Esophagus (tissue), 2 donors: ENCODE measurements around the gene STX8. TPM values are rescaled to one million over a fixed set of nuclear protein-coding genes. Genes with fewer than 3 reads are reported as not detected.
A peak's percentile ranks its signal among the peaks of the same experiment; 100 is the strongest.

Source experiments
- H3K27ac ChIP-seq, 2 donors: one replicate each; pipeline ENCODE4 v1.5.1; 2013; ENCODE audit warnings: low read depth in 2 of 2, mild to moderate bottlenecking in 2 of 2, inconsistent platforms in 1 of 2, low read length in 1 of 2, moderate library complexity in 1 of 2
- H3K27me3 ChIP-seq, 2 donors: one replicate each; pipeline ENCODE4 v1.6.1; 2013; ENCODE audit warnings: low read length in 2 of 2, control low read depth in 1 of 2, mild to moderate bottlenecking in 1 of 2; ENCODE audit not compliant: insufficient read depth in 2 of 2, control insufficient read depth in 1 of 2
- H3K36me3 ChIP-seq, 2 donors: one replicate each; pipeline ENCODE4 v1.6.1; 2013; ENCODE audit warnings: low read length in 1 of 2; ENCODE audit not compliant: control insufficient read depth in 2 of 2, insufficient read depth in 2 of 2
- H3K4me1 ChIP-seq, 2 donors: one replicate each; pipeline ENCODE4 v1.6.1; 2013; ENCODE audit warnings: low read length in 1 of 2; ENCODE audit not compliant: control insufficient read depth in 2 of 2, insufficient read depth in 2 of 2
- H3K4me3 ChIP-seq, 2 donors: one replicate each; pipeline ENCODE4 v1.5.1; 2013; ENCODE audit warnings: low read length in 2 of 2, mild to moderate bottlenecking in 2 of 2, low read depth in 1 of 2, moderate library complexity in 1 of 2
- H3K9me3 ChIP-seq, 2 donors: one replicate each; pipeline ENCODE4 v1.6.1; 2013; ENCODE audit warnings: mild to moderate bottlenecking in 2 of 2, low read depth in 1 of 2, low read length in 1 of 2, moderate library complexity in 1 of 2; ENCODE audit not compliant: control insufficient read depth in 2 of 2, insufficient read depth in 1 of 2
- WGBS, 2 donors: extraction: QIAGEN DNeasy Blood & Tissue Kit; methylation state at CpG; one replicate each; pipeline ENCODE4 v1.1.7; 2013; 5-methylcytosine and 5-hydroxymethylcytosine counted together
- polyA plus RNA-seq, 2 donors: library from polyadenylated mRNA; stranded (reverse); fragments of 200-250 nt; gene quantifications; one replicate each; pipeline ENCODE4 v1.2.3, GENCODE V29; 2013
- donor health status: healthy with polysubstance abuse.
- donor health status: Bipolar disorder and iron deficiency.

STX8 gene
- polyA plus RNA-seq, 2 donors, result 37.0 to 44.8 TPM

DNA sequence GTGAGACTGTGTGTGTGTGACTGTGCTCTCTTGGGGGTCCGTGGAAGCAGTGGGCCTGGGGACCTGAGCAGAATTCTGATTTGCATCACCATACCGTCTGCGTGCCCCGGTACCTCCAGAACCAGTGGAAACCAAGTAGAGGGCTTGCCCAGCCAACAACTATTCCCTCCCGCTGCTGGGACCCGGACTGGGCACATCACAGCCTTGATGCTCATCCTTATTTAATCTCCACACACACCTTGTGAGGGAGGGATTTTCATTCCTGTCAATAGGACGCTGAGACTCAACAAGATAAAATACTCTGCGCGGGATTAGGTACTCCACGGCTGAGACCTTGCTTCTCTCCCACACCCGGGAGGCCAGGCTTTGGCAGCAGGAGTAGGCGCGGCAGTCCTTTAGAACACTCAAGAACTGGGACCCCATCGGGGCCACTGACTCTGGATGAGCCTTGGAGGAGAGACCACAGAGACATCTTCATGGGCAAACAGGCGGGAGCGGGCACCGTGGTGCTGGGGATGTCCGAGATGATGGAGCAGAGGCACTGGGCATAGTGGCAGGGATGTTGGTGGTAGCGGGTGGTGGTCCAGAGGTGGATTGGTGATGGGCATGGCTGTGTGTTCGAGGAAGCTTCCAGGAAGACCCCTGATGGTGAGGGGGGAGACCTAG, 346.3 kb downstream of the STX8 start:
- WGBS, 2 donors, result 88 to 95% methylated on average over 20 of the region's 20 CpGs
- Histone ChIP-seq H3K27me3 (no peaks in the 10 kb centered on the region), H3K36me3 (peaks cover 0 to 9% of the 10 kb centered on the region in 2 donors), H3K9me3 (peaks cover 0 to 4% of the 10 kb centered on the region in 2 donors), H3K4me3 (no peak overlapping the region), H3K4me1 (peaks cover 0 to 30% of the 10 kb centered on the region in 2 donors), H3K27ac (peak overlapping the region in 1 of 2 donors; percentile 71)

DNA sequence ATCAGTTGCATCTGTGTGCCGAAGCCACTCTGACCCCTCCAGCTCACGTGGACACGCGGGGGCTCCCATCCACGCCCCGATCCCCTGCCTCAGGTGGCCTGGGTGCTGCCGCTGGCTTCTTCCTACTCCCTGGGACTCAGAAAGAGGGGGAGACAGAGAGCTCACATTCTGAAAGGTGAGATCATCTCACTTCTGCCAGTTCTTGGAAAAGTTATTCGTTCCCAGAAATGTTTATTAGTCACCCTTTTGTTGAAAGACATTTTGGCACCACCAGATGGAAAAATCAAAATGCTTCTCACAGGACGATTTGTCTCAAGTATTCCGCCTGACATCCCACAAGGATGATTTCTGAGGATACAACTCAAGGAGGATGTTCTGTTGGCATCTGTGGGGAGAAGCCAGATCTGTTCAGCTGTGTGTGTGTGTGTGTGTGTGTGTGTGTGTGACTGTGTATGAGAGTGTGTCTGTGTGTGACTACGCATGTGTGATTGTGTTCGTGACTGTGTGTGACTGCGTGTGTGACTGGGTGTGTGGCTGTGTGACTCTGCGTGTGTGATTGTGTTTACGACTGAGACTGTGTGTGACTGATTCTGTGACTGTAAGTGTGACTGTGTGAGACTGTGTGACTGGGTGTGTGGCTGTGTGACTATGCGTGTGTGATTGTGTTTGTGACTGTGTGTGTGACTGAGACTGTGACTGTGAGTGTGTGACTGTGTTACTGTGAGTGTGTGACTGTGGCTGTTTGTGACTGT, 347.0 kb downstream of the STX8 start:
- WGBS, 2 donors, result 38 to 44% methylated on average over 16 of the region's 16 CpGs
- peaks cover 0 to 30% of the 10 kb centered on the region in 2 donors for H3K4me1 ChIP-seq
- H3K27me3 ChIP-seq, result no peaks in the 10 kb centered on the region
- peaks cover 0 to 4% of the 10 kb centered on the region in 2 donors for H3K9me3 ChIP-seq
- H3K4me3 ChIP-seq, result no peak overlapping the region
- peak overlapping the region; percentile 47 to 88 for H3K27ac ChIP-seq
- H3K36me3 ChIP-seq, result peaks cover 0 to 8% of the 10 kb centered on the region in 2 donors

DNA sequence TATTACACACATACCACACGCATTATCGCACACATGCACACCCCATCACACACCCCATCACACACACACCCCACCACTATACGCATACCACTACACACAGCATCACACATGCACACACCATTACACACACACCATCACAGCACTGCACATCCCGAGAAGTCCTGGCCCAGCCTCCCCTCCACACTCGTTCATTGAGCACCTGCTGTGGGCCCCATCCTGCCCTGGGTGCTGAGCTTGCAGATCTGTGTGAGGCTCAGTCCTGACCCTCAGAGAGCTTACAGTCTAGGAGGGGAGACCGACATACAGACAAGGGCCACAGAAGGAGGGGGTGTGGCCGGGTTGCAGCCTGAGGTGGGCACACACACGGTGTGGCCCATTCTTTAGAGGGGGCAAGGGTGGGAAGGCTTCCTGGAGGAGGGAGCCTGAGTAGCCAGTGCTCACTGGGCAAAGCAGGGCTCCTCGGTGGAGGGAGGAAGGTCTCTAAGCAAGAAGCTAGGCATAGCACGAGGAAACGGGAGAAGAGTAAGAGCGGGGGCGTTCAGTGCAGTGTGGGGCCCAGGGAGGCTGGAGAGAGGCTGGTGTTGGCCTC, 347.7 kb downstream of the STX8 start:
- Histone ChIP-seq H3K4me3 (no peak overlapping the region), H3K27me3 (no peaks in the 10 kb centered on the region), H3K27ac (peak overlapping the region; percentile 47 to 88), H3K9me3 (peaks cover 0 to 4% of the 10 kb centered on the region in 2 donors), H3K4me1 (peaks cover 0 to 30% of the 10 kb centered on the region in 2 donors), H3K36me3 (peaks cover 0 to 9% of the 10 kb centered on the region in 2 donors)
- WGBS, 2 donors, result 72 to 73% methylated on average over 13 of the region's 13 CpGs

DNA sequence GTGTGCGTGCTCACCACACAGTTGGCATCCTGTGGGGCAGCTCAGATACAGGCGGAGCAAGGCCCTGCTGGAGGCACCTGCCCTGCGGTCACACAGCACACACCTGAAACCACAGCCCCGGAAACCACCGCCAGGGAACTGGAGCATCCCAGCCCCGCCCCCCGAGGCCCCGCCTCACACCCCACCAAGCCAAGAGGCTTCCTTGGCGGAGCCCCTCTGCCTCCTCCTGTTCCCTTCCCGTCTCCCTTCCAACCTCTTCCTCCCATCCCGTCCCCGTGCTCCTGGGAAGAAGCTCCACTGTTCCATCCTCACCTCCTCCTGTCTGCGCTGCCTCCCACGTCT, 348.9 kb downstream of the STX8 start:
- no peak overlapping the region for H3K4me3 ChIP-seq
- peak overlapping the region in 1 of 2 donors; percentile 23 for H3K27ac ChIP-seq
- peaks cover 0 to 4% of the 10 kb centered on the region in 2 donors for H3K9me3 ChIP-seq
- WGBS, 2 donors, result 50 to 68% methylated on average over 12 to 14 of the region's 14 CpGs
- peaks cover 0 to 30% of the 10 kb centered on the region in 2 donors for H3K4me1 ChIP-seq
- no peaks in the 10 kb centered on the region for H3K27me3 ChIP-seq
- H3K36me3 ChIP-seq, result peaks cover 0 to 9% of the 10 kb centered on the region in 2 donors

DNA sequence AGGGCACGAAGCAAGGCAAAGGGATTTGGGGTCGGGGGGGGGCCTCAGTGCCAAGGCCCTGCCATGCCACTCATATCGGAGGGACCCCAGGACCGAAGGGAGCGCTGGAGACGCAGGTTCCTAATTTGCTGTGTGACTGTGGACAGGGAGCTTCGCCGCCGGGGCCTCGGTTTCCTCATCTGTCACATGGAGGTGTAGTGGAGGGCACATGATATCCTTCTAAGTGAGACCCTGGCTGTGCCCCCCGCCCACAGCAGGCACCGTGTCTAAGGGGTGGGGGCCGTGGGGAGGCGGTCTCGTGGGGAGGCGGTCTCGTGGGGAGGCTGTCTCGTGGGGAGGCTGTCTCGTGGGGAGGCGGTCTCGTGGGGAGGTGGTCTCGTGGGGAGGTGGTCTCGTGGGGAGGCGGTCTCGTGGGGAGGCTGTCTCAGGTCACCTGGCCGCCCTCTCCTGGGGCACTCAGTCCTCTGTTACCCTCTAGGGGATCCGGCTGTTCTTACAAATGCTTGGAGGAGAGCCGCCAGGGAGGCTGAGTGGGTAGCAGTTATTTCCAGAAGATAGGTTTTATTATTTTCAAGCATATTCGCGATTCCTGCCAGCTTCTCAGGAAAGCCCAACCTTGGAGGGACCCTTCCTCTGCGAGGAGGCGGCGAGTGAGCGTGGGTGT, 349.4 kb downstream of the STX8 start:
- peaks cover 0 to 30% of the 10 kb centered on the region in 2 donors for H3K4me1 ChIP-seq
- H3K36me3 ChIP-seq, result peaks cover 0 to 9% of the 10 kb centered on the region in 2 donors
- WGBS, 2 donors, result 76 to 80% methylated on average over 33 to 34 of the region's 34 CpGs
- no peaks in the 10 kb centered on the region for H3K27me3 ChIP-seq
- no peak overlapping the region for H3K4me3 ChIP-seq
- peak overlapping the region in 1 of 2 donors; percentile 17 for H3K27ac ChIP-seq
- peaks cover 0 to 4% of the 10 kb centered on the region in 2 donors for H3K9me3 ChIP-seq

DNA sequence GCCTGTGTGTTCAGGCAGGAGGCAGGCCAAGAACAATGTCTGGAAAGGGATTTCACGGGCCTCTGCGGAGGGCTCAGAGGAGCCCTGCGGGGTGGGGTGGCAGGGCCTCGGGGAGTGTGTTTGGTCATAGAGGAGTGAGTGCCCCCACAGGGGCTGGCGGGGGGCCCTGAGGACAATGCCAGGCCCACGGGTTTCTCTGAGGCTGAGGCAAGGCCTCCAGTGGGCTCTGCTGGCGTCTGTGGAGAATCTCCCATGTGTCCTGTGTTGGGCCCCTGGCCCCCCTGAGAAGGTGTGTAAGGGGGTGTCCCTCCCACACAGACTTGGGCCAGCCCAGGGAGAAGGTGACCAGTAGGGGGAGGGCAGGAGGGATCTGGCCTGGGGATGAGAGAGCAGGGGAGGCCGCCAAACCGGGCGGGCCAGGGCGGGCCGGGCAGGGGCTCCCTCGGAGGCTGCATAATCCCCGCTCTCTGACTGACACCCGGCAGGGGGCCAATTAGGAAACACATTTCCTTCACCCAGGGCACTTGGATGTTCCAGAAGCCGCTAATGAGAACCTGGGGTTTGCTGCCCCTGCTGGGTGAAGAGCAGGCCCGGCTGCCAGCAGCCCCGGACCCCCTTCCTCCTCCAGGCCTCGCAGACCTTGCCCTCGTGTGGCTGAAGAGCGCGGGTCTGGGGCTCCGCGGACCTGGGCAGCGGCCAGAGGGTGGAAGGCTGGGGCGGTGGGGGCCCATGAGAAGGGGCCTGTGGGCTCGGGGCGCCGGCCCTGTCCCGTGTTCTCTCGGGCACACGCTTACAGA, 350.1 kb downstream of the STX8 start:
- peaks cover 0 to 4% of the 10 kb centered on the region in 2 donors for H3K9me3 ChIP-seq
- no peak overlapping the region for H3K4me3 ChIP-seq
- H3K36me3 ChIP-seq, result peaks cover 0 to 9% of the 10 kb centered on the region in 2 donors
- WGBS, 2 donors, result 70 to 73% methylated on average over 28 to 32 of the region's 32 CpGs
- H3K27ac ChIP-seq, result peak overlapping the region in 1 of 2 donors; percentile 47
- H3K27me3 ChIP-seq, result no peaks in the 10 kb centered on the region
- peaks cover 0 to 30% of the 10 kb centered on the region in 2 donors for H3K4me1 ChIP-seq

DNA sequence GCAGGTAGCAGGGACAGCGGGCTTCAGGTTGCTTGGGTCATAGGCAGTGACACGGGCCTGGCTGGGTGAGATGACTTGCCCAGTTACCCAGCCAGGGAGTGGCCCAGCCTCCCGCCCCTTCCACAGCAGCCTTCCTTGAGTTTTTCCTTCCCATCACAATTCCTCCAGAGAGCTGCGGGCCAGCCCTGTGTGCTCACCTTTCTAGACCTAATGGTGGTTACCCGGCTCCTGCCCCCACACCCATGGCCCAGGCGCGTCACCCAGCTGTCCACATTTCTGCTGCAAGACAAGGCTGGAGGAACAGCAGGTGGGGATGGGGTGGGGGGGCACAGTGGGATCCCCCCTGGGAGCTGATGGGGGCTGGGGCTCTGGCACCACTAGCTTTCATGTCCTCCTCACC, 351.1 kb downstream of the STX8 start:
- Histone ChIP-seq H3K9me3 (peaks cover 0 to 4% of the 10 kb centered on the region in 2 donors), H3K27ac (peak overlapping the region; percentile 2 to 5), H3K4me3 (no peak overlapping the region), H3K27me3 (no peaks in the 10 kb centered on the region), H3K36me3 (peaks cover 0 to 9% of the 10 kb centered on the region in 2 donors), H3K4me1 (peaks cover 0 to 30% of the 10 kb centered on the region in 2 donors)
- WGBS, 2 donors, result 90 to 92% methylated on average over 7 of the region's 7 CpGs

DNA sequence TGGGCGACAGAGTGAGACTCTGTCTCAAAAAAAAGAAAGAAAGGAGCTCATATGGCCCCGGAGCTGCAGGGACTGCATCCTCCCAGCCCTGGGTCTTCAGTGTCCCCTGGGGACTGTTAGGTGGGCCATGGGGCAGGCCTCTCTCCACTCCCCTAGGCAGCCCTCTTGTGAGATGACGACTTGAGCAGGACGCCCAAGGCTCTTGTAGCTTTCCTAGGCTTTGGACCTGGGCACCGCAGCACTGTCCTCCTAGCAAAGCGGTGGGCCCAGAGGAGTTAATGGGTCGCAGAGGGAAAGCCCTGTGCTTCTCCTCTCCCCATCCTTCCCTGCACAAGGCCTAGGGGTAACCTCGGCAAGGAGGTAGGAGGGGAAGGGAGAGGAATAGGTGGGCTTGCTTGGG, 352.1 kb downstream of the STX8 start:
- 82 to 92% methylated on average over 8 of the region's 8 CpGs for WGBS, 2 donors
- H3K27me3 ChIP-seq, result no peaks in the 10 kb centered on the region
- no peak overlapping the region for H3K27ac ChIP-seq
- H3K4me3 ChIP-seq, result no peak overlapping the region
- H3K4me1 ChIP-seq, result peaks cover 0 to 24% of the 10 kb centered on the region in 2 donors
- peaks cover 0 to 9% of the 10 kb centered on the region in 2 donors for H3K36me3 ChIP-seq
- H3K9me3 ChIP-seq, result peaks cover 0 to 4% of the 10 kb centered on the region in 2 donors

DNA sequence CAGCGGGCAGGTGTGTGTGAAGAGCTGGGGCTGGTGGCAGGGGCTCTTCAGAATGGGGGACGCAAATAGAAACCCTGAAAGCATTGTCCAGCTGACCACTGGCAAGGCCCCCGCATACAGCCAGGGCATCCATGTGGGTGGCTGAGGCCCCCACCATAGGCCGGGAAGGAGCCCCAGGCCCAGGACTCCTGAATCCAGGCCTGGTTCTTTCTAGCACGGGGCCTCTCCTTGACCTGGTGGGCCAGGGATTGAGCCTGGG, 353.8 kb downstream of the STX8 start:
- no peaks in the 10 kb centered on the region for H3K27me3 ChIP-seq
- H3K4me3 ChIP-seq, result no peak overlapping the region
- H3K27ac ChIP-seq, result no peak overlapping the region
- no peaks in the 10 kb centered on the region for H3K9me3 ChIP-seq
- peaks cover 0 to 20% of the 10 kb centered on the region in 2 donors for H3K4me1 ChIP-seq
- 94 to 96% methylated on average over 5 of the region's 5 CpGs for WGBS, 2 donors
- peaks cover 0 to 3% of the 10 kb centered on the region in 2 donors for H3K36me3 ChIP-seq
